GM12875 (cell line): ENCODE results near the gene TM9SF2.
A peak's percentile ranks its signal among the peaks of the same experiment; 100 is the strongest.

Source experiments
- H3K4me3 ChIP-seq: one replicate; pipeline ENCODE4 v1.5.1; 2011; ENCODE audit warnings: low read depth, low read length, control low read depth
- CTCF ChIP-seq: IDR thresholded peaks from 2 replicates; pipeline ENCODE4 v1.5.1; 2011; ENCODE audit warnings: low read depth, mild to moderate bottlenecking, control low read depth, inconsistent platforms, low read length, moderate library complexity, borderline replicate concordance; ENCODE audit not compliant: insufficient read depth

TM9SF2 gene

DNA sequence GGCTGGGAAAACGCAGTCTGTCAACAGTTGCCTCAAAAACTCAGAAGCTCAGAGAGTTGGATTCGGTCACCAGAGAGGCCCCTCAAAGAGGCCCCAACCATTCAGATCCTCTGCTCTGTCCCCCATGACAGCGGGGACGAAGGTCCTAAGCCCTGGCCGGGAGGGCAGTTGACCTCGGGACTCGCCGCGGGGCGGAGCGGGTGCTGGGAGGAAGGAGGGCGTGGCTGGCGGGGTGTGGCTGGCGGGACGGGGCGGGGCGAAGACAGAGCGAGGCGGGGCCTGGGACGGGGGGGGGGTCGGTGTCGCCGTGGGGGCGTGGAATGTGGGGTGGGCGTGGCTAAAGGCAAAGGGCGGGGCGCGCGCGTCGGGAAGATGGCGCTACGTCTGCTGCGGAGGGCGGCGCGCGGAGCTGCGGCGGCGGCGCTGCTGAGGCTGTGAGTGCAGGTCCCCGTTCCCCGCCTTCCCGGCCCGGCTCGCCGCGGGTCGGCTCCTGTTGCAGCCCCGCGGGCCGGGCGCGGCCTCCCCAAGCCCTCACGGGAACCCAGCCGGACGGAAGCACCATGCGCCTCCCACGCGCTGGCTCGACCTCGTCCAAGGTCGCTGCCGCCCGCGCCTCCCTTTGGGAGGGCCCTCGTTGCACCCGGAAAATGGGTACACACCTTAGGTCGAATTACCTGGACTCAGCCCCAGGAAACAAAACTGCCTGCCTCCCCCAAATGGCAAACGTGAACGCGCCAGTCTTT lies 105.2 kb downstream of the TM9SF2 start, which contains the start of gene CLYBL:
Gene CLYBL (plus strand): TSS at position 367 of the 743 bp plus-strand sequence.
- 0 out of 2 replicates have a peak, but pooled peaks have one; percentile 6 for TF ChIP-seq CTCF
- peak within 1 kb of the TSS; percentile 83 for H3K4me3 ChIP-seq

- TF ChIP-seq CTCF, result no peak
- H3K4me3 ChIP-seq, result no peak overlapping the region
Observed at GRCh38 chr13:99608345-99608744, 107.1 kb downstream of the TM9SF2 start.

- no peak for TF ChIP-seq CTCF
- no peak overlapping the region for H3K4me3 ChIP-seq
Observed at GRCh38 chr13:99610702-99611289, 109.5 kb downstream of the TM9SF2 start.
